SK-N-MC (cell line): ENCODE data around the gene CABP4.
"Not testable (repeated sequence)": the region's sequence is repeated elsewhere in the genome, so short reads cannot be mapped to it uniquely, and the experiment has no call there.

ENCODE experiments used
- EZH2 ChIP-seq: fragments of 200-600 bp; sonication (generic); IDR thresholded peaks from one replicate; pipeline ENCODE4 v1.6.1; 2017; ENCODE audit warnings: antibody characterized with exemption
- POLR2AphosphoS5 ChIP-seq: IDR thresholded peaks from 2 replicates; pipeline ENCODE4 v1.6.1; 2012; ENCODE audit warnings: mild to moderate bottlenecking, low read depth, low read length, borderline replicate concordance

DNA sequence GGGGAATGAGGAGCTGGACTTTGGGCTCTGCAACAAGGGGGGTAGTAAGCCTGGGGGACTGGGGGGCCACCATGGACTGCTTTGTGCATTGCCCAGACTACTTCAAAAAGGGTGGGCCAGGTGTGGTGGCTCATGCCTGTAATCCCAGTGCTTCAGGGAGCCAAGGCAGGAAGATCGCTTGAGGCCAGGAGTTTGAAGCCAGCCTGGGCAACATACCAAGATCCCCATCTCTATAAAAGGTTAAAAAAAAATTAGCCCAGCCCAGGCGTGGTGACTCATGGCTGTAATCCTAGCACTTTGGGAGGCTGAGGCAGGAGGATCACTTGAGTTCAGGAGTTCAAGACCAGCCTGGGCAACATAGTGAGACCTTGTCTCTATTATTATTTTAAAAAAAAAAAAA lies 10.4 kb downstream of the CABP4 start:
- not testable (repeated sequence) for TF ChIP-seq EZH2, POLR2AphosphoS5
